ENCODE data around the gene HMGXB3.

DNA sequence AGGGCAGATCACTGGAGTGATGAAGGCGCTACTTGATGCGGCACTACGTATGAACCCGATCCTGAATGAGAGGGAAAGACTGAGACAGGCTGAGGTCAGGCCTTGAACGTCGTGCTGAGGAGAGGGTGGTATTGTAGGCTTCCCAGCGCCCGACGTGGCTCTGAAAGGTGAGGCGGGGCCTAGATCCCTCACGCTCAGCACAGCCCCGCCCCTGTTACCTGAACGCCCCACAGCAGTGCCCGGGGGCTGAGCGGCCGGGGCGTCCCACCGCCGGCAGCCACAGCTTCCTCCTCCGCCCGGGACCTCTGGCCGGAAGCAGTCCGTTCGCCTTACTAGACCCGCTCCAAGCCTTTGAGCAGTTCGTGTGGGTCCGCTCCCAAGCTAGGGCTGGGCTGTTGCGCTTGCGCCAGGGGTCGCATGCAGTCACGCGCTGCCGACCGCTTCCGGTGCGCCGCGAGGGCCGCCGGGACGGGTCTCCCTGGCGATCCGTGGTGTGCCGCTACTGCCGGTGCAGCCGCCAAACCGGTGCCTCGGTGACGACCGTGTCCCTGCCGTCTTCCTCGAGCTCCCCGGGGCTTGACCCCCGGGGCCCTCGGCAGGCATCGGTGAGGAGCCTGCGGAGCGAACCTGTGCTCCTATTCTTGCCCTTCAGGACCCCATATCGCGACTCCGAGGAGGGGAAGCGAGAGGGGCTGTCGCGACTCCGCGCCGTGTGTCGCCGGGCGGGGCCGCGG, at the start of gene HMGXB3, which contains the start of gene TIGD6:
- TF ChIP-seq, protein P1, sequence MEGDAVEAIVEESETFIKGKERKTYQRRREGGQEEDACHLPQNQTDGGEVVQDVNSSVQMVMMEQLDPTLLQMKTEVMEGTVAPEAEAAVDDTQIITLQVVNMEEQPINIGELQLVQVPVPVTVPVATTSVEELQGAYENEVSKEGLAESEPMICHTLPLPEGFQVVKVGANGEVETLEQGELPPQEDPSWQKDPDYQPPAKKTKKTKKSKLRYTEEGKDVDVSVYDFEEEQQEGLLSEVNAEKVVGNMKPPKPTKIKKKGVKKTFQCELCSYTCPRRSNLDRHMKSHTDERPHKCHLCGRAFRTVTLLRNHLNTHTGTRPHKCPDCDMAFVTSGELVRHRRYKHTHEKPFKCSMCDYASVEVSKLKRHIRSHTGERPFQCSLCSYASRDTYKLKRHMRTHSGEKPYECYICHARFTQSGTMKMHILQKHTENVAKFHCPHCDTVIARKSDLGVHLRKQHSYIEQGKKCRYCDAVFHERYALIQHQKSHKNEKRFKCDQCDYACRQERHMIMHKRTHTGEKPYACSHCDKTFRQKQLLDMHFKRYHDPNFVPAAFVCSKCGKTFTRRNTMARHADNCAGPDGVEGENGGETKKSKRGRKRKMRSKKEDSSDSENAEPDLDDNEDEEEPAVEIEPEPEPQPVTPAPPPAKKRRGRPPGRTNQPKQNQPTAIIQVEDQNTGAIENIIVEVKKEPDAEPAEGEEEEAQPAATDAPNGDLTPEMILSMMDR (IDR thresholded peaks at IDR 0.05; ENCODE audit: insufficient read depth, low read length, poor library complexity, severe bottlenecking), result no peak
- no peak for TF ChIP-seq EZH2phosphoT487 (conservative IDR thresholded peaks at IDR 0.05; ENCODE audit: low read length)
